HG03565 (cell line): Measurements from ENCODE around the gene PGAP3.

Experiments used
- ATAC-seq: cut with Tn5 transposase; IDR thresholded peaks from one replicate; pipeline ENCODE4 v1.9.1; 2021; ENCODE audit warnings: mild to moderate bottlenecking, moderate library complexity; ENCODE audit not compliant: unreplicated experiment

PGAP3 gene

DNA sequence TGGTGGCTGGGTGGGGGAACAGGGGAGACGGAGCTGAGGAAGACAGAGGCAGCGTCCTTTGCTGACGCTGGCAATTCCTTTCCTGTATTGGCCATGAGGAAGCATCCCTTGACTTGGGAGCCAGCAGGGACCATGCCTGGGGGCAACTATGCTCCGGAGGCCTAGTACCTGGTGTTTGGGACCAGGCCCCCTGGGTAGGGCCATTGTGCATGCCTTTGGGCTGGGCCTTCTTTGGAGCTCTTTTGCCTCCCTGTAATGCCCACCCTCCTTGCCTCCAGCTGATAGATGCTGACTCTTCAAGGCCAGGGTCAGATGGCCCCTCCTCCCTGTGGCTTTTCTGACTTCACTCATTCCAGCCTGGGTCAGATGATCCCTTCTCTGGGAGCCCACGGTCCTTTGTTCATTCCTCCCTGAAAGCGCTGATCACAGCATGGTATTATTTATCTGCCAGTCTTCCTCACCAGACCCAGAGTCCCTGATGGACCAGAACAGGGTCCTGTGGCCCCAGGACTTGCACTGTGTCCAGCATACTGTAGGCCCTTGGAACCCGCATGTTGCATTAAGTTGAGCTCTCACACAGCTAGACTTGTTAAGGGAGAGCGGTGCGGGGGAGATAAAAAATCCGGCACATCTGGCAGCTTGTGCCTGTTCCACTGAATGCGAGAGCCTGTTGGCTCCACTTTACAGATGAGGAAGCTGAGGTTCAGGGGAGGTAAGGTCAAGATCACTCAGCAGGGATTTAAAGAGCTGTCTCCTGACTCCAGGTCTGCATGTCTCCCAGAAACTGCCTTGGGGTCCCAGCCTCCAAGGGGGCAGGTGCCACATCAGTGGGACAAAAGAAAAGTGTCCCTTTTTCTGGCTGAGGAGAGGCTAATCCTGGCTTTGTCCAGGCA lies 48.0 kb downstream of the PGAP3 start:
- no peak for ATAC-seq

DNA sequence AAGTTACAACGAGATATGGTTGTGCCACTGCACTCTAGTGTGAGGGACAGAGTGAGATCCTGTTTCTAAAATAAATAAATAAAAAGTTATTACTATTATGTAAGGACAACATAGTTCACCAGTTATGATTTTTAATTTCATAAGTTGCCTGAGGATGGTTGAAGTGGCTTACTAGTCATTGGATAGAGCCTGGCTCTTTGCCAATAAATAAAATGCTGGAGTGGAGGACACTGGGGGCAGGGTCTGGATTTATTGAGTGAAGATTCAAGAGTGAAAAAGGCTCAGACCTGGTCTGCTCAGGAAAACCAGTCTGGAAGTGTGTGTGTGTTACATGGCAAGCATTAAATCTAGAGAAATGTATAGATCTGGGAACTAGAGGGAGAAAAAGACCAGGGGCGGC lies 48.8 kb downstream of the PGAP3 start:
- no peak for ATAC-seq

DNA sequence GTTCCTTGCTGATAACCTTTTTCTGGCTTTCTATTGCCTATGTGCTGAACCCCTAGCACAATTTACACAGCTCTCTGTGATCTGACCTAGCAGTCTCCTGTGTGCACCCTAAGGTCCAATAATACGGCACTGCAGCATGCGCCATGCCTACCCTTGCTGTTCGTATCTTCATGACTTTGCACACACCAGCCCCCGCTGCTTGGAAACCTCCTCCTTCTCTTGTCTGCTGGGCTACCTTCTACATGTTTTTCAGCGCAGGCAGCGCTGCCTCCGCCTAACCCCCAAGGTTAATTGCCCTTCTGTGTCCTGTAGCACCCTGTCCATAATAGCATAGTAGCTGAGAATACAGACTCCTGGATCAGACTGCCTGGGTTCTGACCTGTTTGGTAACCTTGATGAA lies 49.5 kb downstream of the PGAP3 start:
- no peak for ATAC-seq

DNA sequence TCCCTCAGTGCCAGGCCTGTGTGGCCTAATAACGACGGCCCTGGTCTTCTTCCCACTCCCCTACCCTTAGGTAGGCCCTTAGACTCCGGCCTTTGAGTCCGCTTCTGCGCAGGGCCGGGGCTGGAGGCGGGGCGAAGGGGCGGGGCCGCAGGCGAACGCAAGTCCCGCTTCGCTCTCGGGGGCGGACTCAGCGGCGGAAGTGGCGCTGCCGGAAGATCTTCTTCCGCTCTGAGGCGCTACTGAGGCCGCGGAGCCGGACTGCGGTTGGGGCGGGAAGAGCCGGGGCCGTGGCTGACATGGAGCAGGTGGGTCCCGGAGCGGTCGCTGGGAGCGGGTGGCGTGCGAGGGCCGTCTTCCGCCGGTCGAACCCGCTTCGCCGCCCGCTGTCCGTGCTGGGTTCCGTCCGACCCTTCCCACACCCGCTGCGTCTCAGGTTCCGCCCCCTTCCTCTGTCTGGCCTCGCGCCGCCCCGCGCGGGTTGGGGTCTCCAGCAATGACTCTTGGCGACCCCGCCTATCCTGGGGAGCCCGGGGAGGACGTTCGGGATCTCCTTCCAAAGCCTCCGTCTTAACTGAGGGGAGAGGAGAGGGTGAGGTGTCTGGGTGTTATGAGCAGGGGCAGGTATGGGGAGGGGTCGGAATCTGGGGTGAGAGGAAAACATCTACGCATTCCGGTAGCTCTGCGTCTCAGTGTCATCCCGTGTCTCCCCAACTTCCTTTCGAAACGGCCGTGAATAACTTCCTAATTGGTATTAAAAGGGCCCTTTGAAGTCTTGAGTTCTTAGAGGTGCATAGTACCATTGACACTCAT lies 50.7 kb downstream of the PGAP3 start, which contains the start of gene STARD3:
STARD3 (plus strand) TSS at position 218 of the 810 bp plus-strand sequence. CDS start 16,388 bp downstream, outside the sequence.
- ATAC-seq, result peak; percentile 60

DNA sequence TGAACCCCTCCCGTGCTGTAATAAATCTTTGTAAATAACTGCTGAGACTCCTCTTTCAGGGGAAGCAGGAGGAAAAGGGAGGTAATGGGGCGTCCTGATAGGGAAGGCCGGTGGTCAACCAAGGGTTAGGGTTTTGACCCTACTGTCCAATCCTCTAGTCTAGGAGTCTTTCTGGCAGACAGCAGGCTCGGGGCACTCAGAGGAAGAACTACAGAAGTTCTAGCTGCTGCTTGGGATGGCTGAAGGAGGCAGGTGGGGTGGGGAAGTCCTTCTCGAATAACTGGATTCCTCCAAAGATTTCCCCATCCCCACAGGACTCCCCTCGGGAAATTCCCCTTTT lies 51.3 kb downstream of the PGAP3 start:
- no peak for ATAC-seq

DNA sequence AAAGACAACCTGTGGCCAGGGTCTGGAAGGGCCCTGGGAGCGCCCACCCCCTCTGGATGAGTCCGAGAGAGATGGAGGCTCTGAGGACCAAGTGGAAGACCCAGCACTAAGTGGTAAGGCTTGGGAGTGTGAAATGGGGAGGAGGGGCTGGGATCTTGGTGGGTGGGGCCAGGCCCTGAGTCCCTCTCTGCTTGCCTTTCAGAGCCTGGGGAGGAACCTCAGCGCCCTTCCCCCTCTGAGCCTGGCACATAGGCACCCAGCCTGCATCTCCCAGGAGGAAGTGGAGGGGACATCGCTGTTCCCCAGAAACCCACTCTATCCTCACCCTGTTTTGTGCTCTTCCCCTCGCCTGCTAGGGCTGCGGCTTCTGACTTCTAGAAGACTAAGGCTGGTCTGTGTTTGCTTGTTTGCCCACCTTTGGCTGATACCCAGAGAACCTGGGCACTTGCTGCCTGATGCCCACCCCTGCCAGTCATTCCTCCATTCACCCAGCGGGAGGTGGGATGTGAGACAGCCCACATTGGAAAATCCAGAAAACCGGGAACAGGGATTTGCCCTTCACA lies 52.2 kb downstream of the PGAP3 start:
- ATAC-seq, result no peak

DNA sequence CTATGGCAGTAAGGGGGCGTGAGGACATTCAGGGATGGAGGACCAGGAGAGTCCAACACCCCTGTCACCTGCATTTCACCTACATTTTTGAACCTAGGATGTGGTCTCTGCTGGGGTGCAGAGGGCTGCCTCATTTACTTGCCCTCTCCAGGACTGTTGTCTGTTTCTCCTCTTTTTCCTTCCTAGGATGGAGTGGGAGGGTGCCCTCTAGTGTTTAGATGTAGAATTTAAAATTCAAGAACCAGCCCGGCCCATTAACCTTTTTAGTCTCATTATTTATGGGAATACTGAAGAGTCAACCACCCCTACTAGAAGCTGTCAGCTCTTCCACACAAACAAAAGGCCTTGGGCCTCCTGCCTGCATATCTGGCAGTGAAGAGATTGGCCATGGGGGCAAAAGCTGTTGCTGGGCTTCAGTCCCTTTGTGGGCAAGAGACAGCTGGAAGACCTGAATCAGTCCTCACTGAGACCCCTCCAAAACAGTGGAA lies 53.4 kb downstream of the PGAP3 start:
- ATAC-seq, result no peak

DNA sequence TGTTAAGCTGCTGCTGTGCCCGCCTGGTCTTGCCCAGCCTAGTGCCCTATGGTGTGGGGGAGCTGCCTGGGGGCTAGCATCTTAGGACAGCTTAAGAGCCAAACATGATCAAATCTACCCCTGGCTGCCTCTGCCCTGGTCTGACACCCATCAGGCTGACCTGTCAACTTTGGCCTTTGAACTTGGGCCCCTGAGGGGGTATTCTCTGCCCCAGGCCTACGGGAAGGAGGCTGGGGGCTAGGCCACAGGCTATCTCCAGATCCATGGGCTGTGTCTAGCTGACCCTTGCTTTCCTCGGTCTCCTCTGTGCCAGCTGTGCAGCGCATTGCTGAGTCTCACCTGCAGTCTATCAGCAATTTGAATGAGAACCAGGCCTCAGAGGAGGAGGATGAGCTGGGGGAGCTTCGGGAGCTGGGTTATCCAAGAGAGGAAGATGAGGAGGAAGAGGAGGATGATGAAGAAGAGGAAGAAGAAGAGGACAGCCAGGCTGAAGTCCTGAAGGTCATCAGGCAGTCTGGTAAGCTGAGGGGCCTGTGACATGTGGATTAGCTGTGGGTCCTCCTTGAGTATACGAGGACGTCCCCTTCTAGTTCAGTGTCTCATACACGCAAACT lies 54.2 kb downstream of the PGAP3 start:
- no peak for ATAC-seq

DNA sequence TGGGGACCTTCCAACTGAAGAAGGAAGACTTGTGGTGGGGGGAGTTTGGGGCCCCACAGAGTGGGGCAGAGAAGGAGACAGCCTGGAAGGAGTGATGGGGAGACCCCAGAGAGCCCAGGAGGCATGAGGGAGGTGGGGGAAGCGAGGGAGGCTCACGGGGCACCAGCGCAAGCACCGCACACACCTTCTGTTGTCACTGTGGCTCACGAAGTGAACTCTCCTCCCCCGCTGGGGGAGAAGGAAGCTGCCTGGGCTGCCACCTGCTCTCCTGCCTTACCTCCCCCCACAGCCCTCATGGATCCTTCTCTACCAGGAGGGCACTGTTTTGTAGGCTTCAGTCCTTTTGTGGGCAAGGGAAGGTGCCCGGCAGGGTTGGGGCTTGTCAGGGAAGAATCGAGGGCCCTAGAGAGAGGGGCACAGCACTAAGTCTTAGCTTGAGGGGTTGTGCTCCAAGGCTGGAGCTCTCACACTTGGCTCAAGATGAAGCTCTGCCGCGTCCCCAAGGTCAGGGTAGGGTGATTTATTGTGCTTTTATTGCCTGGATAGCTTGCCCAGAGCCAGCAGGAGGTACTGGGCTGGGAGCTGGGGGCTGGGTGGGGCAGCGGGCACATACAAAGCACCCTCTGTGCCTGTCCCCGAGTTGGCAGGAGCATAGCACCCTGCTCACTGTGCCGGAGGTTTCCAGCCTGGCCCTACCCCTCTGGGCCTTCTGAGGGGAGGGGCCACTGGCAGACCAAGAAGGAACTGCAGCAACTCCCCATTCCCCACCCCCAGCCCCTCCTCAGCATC lies 55.5 kb downstream of the PGAP3 start:
- no peak for ATAC-seq

DNA sequence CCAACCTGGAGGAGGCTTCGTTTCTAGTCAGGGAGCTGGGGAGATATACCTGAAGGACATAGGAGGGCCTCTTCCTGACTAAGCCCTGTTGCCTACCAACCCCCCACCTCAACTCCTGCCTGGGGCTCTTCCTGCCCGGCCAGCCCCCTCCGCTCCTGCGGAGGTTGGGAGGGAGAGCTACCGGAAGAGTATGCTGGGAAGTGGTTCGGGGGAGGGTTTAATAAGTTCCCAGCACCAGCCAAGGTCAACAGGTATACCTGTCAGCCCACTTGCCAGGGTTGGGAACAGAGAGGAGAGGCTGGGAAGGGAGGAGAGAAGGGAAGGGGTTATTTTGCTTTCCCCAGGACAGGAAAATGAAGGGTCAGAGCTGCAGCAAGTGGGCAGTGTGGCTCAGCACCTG lies 56.5 kb downstream of the PGAP3 start:
- no peak for ATAC-seq

DNA sequence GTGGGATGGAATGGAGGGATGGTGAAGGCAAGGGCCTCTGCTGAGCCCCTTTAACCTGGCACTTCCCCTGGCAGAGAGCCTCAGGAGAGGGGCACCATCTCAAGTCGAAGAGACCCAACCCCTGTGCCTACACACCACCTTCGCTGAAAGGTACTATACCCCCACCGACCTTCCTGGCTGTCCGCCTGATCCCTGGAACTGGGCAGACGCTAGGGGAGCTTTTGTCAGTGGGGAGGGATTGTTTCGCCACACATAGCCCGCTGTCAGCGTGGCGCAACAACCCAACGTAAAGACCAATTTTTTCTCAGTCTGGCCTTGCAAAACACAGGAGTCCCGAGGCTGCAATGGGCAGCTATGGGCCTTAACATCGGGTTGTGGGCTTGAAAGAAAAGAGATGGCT lies 58.0 kb downstream of the PGAP3 start:
- ATAC-seq, result no peak

DNA sequence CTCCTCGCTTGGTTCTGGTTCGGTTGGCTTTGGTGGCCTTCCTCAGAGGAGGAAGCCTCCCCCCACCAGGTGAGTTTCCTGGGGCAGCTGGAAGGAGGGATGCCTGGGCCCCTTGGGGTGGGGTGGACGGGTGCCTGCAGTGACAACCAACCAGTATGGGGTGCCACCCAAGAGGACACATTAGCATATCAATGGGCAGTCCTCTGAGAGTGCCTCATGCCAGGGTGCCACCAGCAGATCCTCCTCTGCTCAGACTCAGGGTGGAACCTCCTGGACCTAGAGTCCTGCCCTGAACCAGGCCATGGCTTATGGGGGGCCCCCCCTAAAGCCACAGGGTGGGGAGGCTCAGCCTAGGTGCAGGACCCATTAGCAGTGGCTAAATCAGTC lies 58.4 kb downstream of the PGAP3 start:
- no peak for ATAC-seq

DNA sequence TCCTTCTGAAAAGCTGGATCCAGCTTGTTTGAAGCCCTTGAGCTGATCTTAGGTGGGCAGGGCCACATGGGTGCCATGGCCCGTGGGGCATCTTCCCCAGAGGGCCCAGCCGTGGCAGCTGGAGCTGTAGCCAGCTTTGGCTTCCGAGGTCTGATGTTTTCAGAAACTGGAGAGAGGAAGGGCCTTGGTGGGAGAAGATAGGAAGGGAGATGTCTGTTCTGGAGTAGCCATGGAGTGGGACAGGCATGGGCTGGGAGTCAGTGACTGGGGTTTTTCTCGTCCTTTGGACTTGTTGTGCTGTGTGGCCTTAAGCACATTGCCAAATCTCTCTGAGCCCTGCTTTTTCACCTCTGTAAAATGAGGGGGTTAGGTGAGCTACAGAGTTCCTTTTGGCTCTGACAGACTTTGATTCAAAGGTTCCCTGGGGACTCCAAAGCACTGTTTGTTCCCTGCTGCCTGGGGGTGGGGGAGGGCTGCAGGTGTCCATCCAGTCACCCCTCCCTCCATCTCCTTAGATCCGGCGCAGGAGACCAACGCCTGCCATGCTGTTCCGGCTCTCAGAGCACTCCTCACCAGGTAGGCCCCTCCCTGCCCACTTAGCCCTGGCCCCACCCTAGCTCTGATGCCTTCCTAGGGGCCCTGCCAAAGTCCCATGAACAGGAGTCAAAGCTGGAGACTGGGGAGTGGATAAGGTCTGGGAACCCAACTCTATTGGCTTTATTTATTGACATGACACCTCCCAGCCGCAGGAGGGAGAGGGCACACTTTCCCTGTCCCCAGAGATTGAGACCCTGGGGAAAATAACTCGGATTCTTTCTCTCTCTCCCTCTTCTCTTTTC lies 59.0 kb downstream of the PGAP3 start:
- ATAC-seq, result no peak

DNA sequence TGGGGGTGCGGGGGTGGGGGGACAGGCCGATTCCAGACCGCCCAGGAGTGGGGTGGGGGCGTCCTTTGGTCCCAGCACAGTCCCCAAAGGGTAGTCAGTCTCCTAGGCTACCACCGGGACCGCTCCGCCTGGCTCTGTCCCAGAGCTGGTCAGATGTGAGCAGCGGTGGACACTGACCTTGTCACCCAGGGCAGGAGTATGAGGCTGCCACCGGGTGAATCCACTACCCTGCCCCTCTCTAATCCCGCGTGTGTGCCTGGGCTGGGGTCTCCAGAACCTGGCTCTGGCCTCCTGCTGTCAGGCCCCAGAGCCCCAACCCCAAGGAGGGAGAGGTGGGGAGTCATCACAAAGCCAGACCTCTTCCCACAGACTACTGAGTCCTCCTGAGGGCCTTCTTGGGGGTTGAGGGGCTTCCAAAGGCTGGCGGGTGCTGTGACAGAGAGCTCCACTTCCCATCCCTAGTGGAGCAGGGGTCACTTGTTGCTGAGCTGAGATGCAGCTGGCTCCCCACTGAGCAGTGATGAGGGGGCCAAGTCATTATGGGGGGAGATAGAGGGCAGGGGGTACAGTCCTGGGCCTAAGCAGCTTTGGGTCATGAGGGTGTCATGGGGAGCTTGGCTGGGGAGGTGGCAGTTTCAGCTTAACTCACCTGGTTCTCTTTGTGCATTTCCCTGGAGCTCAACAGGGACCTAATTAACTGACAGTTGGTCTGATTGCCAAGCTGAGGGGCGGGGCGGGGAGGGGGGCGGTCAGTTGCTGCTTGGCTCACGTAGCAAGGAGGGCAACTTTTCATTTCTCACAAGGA lies 59.9 kb downstream of the PGAP3 start:
- ATAC-seq, result no peak

DNA sequence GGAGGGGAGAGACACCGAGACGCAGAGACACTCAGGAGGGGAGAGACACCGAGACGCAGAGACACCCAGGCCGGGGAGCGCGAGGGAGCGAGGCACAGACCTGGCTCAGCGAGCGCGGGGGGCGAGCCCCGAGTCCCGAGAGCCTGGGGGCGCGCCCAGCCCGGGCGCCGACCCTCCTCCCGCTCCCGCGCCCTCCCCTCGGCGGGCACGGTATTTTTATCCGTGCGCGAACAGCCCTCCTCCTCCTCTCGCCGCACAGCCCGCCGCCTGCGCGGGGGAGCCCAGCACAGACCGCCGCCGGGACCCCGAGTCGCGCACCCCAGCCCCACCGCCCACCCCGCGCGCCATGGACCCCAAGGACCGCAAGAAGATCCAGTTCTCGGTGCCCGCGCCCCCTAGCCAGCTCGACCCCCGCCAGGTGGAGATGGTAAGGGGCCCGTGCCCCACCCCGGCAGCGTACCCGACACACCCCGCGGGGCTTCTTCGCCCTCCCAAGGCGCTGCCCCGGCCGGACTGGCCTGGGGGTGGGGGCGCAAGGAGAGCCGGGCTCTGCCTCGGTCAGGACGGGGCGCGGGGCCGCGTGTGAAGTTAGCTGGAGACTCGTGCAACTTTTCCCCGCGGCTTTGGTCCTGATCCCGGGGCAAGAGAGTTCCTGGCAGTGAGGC lies 60.7 kb downstream of the PGAP3 start:
- no peak for ATAC-seq

DNA sequence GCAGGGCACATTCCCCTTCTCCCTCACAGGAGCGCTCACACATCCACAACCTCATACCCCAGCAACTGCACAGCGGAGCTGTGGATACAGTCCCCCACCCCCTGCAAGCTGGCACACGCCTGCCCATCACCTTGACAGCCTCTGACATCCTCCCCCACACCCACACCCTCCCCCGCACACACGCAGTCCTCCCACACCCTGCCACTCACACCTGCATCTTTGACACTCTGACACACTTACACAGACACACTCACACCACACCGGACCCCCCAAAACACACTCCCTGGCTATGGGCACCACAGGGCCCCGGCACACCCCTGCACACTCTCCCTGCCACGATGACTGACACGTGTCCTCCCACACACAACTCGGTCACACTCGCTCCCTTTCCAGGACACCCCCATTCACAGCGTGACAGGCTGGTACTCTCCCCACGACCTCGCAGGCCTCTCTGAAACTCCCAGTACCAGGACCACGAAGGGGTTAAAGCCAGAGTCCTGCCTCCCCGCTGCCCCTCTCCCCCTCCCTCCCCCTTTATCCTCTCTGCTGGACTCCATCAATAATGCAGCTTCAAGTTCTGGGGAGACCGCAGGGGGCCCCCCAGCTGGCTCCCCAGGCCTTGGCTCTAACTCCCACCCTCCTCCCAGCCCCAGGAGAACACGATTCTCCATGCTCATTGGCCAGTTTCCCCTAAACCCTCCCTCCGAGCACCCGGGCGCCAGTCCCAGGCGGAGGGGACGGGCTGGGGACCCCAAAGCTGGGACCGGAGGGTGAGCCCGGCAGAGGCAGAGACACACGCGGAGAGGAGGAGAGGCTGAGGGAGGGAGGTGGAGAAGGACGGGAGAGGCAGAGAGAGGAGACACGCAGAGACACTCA lies 61.4 kb downstream of the PGAP3 start, which contains the start of gene PPP1R1B:
PPP1R1B (plus strand) TSS at position 782 of the 876 bp plus-strand sequence. CDS start 441 bp downstream, outside the sequence.
- no peak for ATAC-seq

DNA sequence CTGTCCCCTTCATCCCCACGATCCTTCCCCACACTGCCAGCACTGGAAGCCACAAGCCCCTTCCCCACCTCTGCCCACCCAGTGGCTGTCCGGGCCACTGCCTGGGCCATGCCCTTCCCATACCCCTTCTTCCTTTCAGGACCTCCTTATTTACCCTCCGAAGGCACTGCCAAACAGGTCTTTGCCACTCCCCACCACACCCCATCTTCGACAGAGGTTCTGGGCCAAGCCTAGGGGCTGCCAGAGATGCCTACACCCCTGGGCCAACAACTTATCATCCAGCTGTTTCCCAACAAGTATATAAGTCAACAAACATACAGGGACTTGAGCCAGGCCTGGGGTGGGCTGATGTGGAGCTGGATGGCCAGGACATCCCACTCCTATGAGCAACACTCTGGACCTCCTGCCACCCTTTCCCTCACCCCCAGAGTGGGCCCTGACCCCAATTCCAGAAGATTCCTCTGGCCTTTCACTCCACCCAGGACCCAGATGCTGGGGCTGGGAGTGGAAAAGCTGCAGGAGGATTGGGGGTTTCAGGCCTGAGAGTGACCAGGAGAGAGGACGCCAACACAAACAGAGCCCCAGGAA lies 62.6 kb downstream of the PGAP3 start:
- no peak for ATAC-seq
